GM18505 (cell line): ENCODE data around the gene ATP6V1E1.

Experiments
- ATAC-seq: cut with Tn5 transposase; IDR thresholded peaks from one replicate; pipeline ENCODE4 v1.9.1; 2021; ENCODE audit not compliant: unreplicated experiment
- POLR2A ChIP-seq: IDR thresholded peaks from 4 replicates; pipeline ENCODE4 v1.6.1; 2011; ENCODE audit warnings: borderline replicate concordance; ENCODE audit not compliant: insufficient read depth, insufficient read length; ENCODE audit errors: extremely low read depth

Gene ATP6V1E1

DNA sequence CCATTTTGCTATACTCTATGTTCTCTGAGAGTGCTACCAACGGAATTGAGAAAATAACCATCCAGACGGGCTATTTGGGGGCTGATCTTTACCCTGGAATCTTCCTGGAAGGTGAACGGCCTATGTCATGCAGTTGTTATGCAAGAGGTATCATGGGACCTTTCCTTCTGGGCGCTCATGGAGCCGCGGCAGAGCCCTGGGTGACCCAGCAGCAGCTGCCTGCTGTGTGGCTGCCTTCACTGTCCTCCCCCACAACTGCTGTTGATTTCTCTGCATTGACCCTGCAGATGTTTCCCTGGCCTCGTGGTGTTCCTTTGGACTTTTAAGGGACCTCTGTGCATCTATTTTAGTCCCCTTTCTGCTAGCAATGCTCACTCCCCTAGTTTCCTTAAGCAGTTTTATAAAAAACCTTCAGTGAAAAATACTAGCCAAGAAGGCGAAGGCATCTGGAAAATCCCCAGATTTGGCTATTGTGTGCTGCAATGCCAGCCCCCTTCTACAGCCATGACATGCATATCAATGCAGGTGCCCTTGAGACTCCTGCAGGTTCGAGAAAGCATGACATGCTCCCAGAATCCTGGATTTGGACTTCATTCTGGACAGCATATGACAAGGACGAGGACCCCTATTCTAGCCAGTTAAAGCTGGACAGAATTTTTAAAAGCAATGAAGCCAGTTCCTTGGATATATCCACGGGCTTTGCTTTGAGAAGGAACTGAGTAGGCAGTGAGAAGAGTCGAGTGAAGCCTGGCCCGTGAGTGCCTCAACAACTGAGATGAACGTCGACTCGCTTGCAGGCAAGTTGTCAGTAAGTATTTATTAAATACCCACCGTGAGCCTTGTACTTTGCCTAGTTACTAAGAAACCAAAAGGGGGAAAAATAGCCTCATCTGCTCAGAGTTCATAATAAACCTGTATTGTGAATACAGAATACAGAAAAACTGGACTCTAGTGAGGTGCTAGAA lies 65.4 kb downstream of the ATP6V1E1 start, which contains the start of gene SLC25A18:
Gene SLC25A18, plus strand, starts transcription at position 593 of the 965 bp plus-strand sequence. CDS start 16,447 bp downstream, outside the sequence.
- TF ChIP-seq POLR2A = no peak
- no peak for ATAC-seq

DNA sequence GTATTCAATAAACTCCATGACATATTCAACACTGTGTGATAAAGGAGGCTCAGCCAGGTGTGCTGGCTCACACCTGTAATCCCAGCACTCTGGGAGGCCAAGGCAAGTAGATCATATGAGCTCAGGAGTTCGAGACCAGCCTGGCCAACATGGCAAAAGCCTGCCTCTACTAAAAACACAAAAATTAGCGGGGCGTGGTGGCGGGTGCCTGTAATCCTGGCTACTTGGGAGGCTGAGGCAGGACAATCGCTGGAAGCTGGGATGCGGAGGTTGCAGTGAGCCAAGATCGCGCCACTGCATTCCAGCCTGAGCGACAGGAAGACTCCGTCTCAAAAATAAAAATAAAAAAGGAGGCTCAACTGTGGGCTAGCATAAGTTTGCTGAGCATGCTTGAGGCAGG lies 69.4 kb downstream of the ATP6V1E1 start:
- TF ChIP-seq POLR2A = no peak
- ATAC-seq = no peak

DNA sequence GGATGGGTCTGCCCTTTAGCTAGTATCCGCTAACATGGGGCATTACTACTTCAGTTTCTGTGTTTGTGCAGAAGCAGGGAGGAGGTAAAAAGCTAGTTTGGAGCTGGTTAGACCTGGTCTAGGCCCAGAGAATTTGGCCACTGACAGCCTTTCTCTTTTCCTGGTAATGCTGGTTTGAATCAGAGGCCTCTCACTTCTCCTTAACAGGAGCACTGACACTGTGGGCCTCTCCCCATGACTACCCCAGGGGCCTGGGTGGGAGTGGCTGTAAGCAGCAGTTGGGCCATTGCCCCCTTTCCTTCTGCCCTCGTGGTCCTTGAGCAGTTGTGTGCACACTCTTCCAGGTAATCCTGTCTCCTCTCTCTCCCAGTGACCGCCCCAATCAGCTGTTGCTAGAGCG lies 73.7 kb downstream of the ATP6V1E1 start:
- no peak for ATAC-seq
- no peak for TF ChIP-seq POLR2A

DNA sequence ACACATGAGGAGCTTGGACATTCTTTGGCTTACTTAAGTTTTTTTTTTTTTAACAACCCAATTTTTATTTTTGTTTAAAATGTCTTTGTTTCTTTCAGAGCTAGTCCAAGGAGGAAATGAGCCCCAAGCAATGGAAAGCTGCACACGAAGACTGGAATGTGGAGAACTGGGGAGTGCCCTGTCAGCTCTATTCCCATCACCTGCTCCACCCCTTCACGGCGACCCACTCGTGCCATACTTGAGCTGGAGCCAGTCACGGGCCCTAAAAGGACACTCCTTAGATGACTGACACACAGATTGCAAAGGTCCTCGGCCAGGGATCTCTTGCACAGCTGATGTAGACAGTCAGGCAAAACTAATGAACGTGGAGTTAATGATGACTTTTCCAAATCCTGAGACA lies 75.8 kb downstream of the ATP6V1E1 start:
- no peak for TF ChIP-seq POLR2A
- ATAC-seq = no peak

DNA sequence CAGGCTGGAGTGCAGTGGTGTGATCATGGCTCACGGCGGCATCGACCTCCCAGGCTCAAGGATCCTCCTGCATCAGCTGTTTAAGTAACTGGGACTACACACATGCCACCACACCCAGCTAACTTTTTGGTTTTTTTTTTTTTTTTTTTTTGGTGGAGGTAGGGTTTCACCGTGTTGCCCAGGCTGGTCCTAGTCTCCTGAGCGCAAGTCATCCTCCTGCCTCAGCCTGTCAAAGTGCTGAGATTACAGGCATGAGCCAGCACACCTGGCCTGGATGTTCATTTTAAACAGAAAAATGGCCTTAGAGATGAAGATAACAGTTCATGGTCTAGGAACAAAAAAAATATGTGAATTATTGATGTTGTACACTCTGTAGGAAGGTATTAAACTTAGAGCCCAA lies 78.9 kb downstream of the ATP6V1E1 start:
- no peak for ATAC-seq

DNA sequence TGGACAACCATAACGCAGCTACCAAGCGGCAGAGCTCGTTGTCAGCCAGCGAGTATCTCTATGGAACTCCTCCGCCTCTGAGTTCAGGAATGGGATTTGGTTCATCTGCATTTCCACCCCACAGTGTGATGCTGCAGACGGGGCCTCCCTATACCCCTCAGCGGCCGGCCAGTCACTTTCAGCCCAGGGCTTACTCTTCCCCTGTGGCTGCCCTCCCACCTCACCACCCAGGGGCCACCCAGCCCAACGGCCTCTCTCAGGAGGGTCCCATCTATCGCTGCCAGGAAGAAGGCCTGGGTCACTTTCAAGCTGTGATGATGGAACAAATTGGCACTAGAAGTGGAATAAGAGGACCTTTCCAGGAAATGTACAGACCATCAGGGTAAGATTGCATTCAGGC lies 79.4 kb downstream of the ATP6V1E1 start:
- TF ChIP-seq POLR2A = no peak
- no peak for ATAC-seq

More for the DNA sequence above, 78.9 kb downstream of the ATP6V1E1 start:
- no peak for TF ChIP-seq POLR2A

DNA sequence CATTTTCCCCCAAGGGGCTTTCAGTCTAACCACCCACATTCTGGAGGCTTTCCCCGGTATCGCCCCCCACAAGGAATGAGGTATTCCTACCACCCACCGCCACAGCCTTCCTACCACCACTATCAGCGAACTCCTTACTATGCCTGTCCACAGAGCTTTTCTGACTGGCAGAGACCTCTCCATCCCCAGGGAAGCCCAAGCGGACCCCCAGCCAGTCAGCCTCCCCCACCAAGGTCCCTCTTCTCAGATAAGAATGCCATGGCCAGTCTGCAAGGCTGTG lies 79.9 kb downstream of the ATP6V1E1 start:
- no peak for TF ChIP-seq POLR2A
- no peak for ATAC-seq

DNA sequence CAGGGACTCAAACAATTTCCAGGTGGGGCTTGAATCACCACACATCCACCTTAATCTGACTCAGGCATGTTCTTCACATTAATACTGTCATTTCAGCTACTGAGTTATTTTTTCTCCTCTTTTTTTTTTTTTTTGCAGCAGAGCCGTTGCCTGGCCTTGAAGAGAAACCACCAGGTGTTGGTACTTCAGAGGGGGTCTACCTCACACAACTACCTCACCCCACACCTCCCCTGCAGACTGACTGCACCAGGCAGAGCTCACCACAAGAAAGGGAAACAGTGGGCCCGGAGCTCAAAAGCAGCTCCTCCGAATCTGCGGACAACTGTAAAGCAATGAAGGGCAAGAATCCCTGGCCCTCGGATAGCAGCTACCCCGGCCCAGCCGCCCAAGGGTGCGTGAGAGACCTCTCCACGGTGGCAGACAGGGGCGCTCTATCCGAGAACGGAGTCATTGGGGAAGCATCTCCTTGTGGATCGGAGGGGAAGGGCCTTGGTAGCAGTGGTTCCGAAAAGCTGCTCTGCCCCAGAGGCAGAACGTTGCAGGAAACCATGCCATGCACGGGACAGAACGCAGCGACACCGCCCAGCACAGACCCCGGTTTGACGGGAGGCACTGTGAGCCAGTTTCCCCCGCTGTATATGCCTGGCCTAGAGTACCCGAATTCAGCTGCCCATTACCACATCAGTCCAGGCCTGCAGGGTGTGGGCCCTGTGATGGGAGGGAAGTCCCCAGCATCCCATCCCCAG lies 80.4 kb downstream of the ATP6V1E1 start:
- TF ChIP-seq POLR2A = no peak
- ATAC-seq = no peak

DNA sequence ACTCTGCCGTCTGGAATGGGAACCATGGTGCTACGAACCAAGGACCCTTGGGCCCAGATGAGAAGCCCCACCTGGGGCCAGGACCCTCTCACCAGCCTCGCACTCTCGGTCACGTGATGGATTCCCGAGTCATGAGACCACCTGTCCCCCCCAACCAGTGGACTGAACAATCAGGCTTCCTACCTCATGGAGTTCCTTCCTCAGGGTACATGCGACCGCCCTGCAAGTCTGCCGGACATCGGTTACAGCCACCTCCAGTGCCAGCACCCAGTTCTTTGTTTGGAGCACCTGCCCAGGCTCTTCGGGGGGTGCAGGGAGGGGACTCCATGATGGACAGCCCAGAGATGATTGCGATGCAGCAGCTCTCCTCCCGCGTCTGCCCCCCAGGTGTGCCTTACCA lies 86.1 kb downstream of the ATP6V1E1 start:
- no peak for ATAC-seq
- TF ChIP-seq POLR2A = no peak
